ENCODE results near the gene NCK2.

NCK2 gene

DNA sequence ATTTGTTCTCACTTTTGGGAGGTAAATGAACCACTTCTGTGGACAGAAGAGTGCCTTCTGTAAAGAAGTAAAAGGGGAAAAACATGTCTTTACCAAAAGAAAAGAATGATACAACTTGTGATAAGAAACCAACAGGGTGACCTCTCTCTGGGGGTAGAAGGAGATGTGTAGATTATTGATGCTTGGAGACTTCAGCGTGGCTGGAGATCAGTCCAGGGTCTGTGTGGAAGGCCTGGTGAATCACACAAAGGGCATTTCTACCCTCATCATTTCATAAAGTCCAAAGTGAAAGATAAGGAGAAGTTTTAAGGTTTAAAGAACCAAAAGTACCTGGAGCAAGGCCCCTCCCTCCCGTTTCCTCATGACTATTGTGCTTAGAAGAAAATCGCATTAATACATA, 142.5 kb downstream of the NCK2 start:
- peaks cover 38% of the 10 kb centered on the region for H3K79me2 ChIP-seq (ENCODE audit: insufficient read depth, low read length)
- H3K4me3 ChIP-seq (ENCODE audit: low read length, poor library complexity, severe bottlenecking): no peak overlapping the region
- H3K36me3 ChIP-seq (ENCODE audit: insufficient read depth, low read length): peaks cover 16% of the 10 kb centered on the region; the same call in 1 of the 2 replicates
- no peak for TF ChIP-seq CTCF (conservative IDR thresholded peaks at IDR 0.05; ENCODE audit: low read length)
- TF ChIP-seq EZH2phosphoT487 (IDR thresholded peaks at IDR 0.05; ENCODE audit: borderline replicate concordance): no peak
- no peaks in the 10 kb centered on the region for H4K20me1 ChIP-seq (ENCODE audit: insufficient read depth, low read length, poor library complexity, severe bottlenecking)
- H3K4me1 ChIP-seq (ENCODE audit: insufficient read depth, low read length, poor library complexity, severe bottlenecking): peaks cover 11% of the 10 kb centered on the region
- H3K27me3 ChIP-seq (ENCODE audit: insufficient read depth, low read length, poor library complexity, severe bottlenecking): no peaks in the 10 kb centered on the region
- no peak overlapping the region for H3K4me2 ChIP-seq (ENCODE audit: low read depth, low read length, poor library complexity, severe bottlenecking)
- no peak overlapping the region for H3K9ac ChIP-seq (ENCODE audit: low read depth, low read length, poor library complexity, severe bottlenecking)
- H2AFZ ChIP-seq (ENCODE audit: low read length): no peak overlapping the region
- no peaks in the 10 kb centered on the region for H3F3A ChIP-seq (ENCODE audit: low read depth)
- H3K9me3 ChIP-seq (ENCODE audit: insufficient read depth, low read depth, low read length): peaks cover 10% of the 10 kb centered on the region; the same call in 1 of the 2 replicates
- H3K9me2 ChIP-seq (replicated peaks; ENCODE audit: low read depth, low read length): no peaks in the 10 kb centered on the region

DNA sequence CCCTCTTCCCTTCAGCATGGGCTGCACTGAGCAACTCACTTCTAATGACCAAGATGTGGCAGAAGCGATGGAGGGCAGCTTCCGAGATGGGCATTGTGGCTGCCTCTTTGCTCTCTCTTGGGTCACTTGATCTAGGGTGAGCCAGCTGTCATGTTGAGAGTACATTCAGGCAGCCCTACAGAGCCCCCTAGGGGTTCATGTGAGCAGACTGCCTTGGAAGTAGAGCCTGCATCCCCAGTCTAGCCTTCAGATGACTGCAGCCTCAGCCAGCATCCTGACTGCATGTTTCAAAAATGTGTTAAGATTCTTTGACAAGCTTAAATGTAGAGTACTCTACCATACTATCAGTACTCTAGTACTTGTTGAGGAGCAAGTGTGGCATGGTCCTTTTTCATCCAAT, 143.9 kb downstream of the NCK2 start:
- Histone ChIP-seq H3K79me2 (ENCODE audit: insufficient read depth, low read length) (peaks cover 38% of the 10 kb centered on the region), H3K4me2 (ENCODE audit: low read depth, low read length, poor library complexity, severe bottlenecking) (no peak overlapping the region), H2AFZ (ENCODE audit: low read length) (no peak overlapping the region), H3K36me3 (ENCODE audit: insufficient read depth, low read length) (peaks cover 17% of the 10 kb centered on the region; the same call in 1 of the 2 replicates), H4K20me1 (ENCODE audit: insufficient read depth, low read length, poor library complexity, severe bottlenecking) (no peaks in the 10 kb centered on the region), H3K9me2 (replicated peaks; ENCODE audit: low read depth, low read length) (no peaks in the 10 kb centered on the region), H3K9me3 (ENCODE audit: insufficient read depth, low read depth, low read length) (peaks cover 10% of the 10 kb centered on the region; the same call in 1 of the 2 replicates), H3K9ac (ENCODE audit: low read depth, low read length, poor library complexity, severe bottlenecking) (no peak overlapping the region), H3F3A (ENCODE audit: low read depth) (no peaks in the 10 kb centered on the region), H3K4me1 (ENCODE audit: insufficient read depth, low read length, poor library complexity, severe bottlenecking) (peaks cover 11% of the 10 kb centered on the region), H3K27me3 (ENCODE audit: insufficient read depth, low read length, poor library complexity, severe bottlenecking) (no peaks in the 10 kb centered on the region), H3K4me3 (ENCODE audit: low read length, poor library complexity, severe bottlenecking) (no peak overlapping the region)
- peak; percentile 51 for TF ChIP-seq CTCF (conservative IDR thresholded peaks at IDR 0.05; ENCODE audit: low read length)
- no peak for TF ChIP-seq EZH2phosphoT487 (IDR thresholded peaks at IDR 0.05; ENCODE audit: borderline replicate concordance)

DNA sequence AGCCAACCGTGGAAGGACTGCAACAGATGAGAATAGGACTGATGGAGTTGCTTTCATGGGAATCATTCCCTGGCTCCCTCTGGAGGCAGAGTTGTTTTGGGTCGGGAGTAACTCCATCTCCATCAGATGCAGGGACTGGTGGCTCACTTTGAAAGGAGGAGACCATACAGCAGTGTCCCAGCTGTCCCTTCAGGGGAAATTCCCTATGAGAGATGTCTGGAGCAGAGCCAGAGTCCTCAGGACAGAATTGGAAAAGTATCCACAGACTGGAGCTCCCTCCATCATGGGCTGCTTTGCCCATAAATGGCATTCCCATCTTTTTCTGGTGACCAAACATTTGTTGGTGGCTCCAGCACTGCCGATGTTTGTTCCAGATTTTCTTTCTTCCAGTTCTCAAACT, 144.3 kb downstream of the NCK2 start:
- H3K79me2 ChIP-seq (ENCODE audit: insufficient read depth, low read length): peaks cover 38% of the 10 kb centered on the region
- H3K4me2 ChIP-seq (ENCODE audit: low read depth, low read length, poor library complexity, severe bottlenecking): no peak overlapping the region
- H3F3A ChIP-seq (ENCODE audit: low read depth): no peaks in the 10 kb centered on the region
- H3K4me3 ChIP-seq (ENCODE audit: low read length, poor library complexity, severe bottlenecking): no peak overlapping the region
- H2AFZ ChIP-seq (ENCODE audit: low read length): no peak overlapping the region
- H3K9me2 ChIP-seq (replicated peaks; ENCODE audit: low read depth, low read length): no peaks in the 10 kb centered on the region
- H3K9ac ChIP-seq (ENCODE audit: low read depth, low read length, poor library complexity, severe bottlenecking): no peak overlapping the region
- H4K20me1 ChIP-seq (ENCODE audit: insufficient read depth, low read length, poor library complexity, severe bottlenecking): no peaks in the 10 kb centered on the region
- peaks cover 11% of the 10 kb centered on the region for H3K4me1 ChIP-seq (ENCODE audit: insufficient read depth, low read length, poor library complexity, severe bottlenecking)
- H3K9me3 ChIP-seq (ENCODE audit: insufficient read depth, low read depth, low read length): peaks cover 10% of the 10 kb centered on the region; the same call in 1 of the 2 replicates
- H3K27me3 ChIP-seq (ENCODE audit: insufficient read depth, low read length, poor library complexity, severe bottlenecking): no peaks in the 10 kb centered on the region
- TF ChIP-seq CTCF (conservative IDR thresholded peaks at IDR 0.05; ENCODE audit: low read length) (no peak), EZH2phosphoT487 (IDR thresholded peaks at IDR 0.05; ENCODE audit: borderline replicate concordance) (no peak)
- H3K36me3 ChIP-seq (ENCODE audit: insufficient read depth, low read length): peaks cover 18% of the 10 kb centered on the region; the same call in 1 of the 2 replicates

Measured in Loucy (cell line).